ENCODE results near the gene REX1BD.
A peak's percentile ranks its signal among the peaks of the same experiment; 100 is the strongest.

The REX1BD gene

GRCh38 chr19:18603255-18603957 is 14.8 kb downstream of the REX1BD start:
- DNase-seq (ENCODE audit: low spot score) = peak; percentile 55

GRCh38 chr19:18603958-18604819 is 15.6 kb downstream of the REX1BD start:
- DNase-seq (ENCODE audit: low spot score) = no peak

DNA sequence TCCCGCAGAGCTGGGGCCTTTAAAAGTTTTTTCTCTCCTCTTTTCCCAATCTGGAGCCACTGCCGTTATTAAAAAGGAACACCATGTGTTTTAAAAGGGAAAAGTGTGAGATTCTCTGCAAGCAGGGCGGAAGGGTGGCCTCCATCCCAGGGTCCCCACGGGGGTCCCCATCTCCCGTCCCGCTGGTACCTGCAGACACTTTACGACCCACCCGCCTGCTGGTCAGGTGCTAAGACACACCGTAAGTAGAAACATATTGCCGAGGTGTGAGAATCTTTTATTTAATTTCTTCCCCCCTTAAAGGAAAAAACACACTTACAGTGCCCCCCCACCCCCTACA is 16.2 kb downstream of the REX1BD start:
- no peak for DNase-seq (ENCODE audit: low spot score)

GRCh38 chr19:18605196-18605545 is 16.6 kb downstream of the REX1BD start:
- DNase-seq (ENCODE audit: low spot score) = no peak

GRCh38 chr19:18605546-18606280 is 17.1 kb downstream of the REX1BD start:
- DNase-seq (ENCODE audit: low spot score) = no peak

GRCh38 chr19:18606281-18607225 is 18.0 kb downstream of the REX1BD start, which contains the start of gene CRLF1:
Gene CRLF1 (minus strand): TSS chr19:18606799. CDS start chr19:18606656, 143 bp downstream.
- DNase-seq (ENCODE audit: low spot score) = no peak

- no peak for DNase-seq (ENCODE audit: low spot score)
Measured at GRCh38 chr19:18607226-18608101, 18.9 kb downstream of the REX1BD start.

DNA sequence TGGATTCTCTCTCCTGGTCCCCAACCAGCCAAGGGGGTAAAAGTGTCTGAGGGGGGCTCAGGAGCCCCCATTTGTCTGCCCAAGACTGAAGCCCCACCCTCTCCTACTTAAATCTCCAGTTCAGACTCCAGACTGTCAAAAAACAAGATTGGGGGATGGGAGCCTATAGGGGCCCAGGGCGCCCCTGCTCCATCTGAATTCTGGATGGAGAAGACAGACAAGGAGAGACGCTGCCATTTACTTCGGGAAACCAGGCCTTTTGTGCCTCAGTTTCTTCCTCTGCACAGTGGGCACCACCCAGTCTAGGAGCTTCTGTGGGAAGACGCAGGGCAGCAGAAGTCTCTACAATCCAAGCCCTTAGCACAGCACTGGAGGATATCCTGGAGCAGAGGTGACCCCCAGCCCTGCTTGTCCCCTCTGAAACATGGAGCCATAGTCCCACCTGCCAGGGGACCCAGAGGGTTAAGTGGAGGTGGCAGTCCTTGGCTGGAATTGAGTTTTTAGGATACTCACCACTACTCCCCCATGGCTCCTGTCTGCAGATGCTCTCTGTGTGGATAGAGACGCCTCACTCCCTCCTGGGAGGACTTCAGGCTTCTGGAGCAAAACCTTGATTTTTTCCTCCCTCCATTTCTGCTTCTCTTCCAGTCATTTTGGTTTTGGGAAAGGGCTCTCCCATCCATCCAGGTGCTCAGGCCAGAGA is 19.7 kb downstream of the REX1BD start:
- no peak for DNase-seq (ENCODE audit: low spot score)

DNA sequence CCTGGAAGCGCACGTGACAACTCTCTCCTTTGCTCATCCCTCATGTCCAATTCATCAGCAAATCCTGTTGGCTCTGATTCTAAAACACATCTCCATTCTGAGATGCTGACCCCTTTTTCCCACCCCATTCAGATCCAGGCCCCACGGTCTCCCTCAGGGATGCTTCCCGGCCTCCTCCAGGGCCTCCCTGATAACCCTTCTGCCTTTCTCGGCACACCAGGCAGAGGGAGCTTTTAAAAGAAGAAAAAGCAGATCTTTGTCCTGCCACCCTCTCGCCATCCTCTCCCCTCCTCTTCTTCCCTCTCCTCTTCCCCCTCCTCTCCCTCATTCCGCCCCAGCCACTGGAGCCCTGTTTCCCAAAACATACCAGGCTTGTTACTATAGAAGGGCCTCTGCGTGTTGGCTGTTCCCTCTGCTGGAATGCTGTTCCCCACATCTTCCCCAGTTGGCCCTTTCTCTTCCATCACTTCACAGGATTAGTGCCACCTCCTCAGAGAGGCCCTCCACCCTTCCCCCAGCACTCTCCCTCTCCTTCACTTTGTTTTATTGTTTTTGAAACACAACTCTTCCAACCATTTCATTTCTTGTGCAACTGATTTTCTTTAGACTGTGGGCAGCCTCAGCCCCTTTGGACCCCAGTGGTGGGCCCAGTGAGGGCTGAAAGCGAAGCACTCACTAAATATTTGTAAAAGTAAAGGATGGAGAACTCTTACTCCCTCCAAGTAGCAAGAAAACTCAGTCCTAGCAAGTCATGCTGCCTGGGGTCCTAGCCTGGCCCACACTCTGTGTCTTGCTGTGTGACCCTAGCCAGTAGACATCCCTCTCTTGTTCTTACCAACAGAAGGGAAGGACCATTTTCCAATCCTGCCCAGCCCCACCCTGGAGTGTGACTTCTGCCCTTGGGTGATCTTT is 20.5 kb downstream of the REX1BD start:
- DNase-seq (ENCODE audit: low spot score) = no peak

DNA sequence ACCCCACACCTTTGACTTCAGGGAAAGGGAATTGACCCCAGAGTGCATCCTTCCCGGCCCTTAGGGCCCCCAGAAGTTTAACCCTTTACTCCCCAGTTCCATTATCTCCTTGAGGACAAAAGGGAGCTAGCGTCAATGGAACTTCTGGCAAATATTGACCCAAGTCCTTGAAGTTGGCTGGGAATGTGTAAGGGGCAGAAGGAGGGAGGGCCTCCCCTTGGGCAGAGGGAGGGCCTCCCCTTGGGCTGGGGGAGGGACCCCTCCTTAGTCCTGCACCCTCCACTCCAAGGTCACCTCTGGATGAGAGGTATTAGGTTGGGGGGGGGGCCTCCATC is 21.1 kb downstream of the REX1BD start:
- no peak for DNase-seq (ENCODE audit: low spot score)

GRCh38 chr19:18610245-18610555 is 21.6 kb downstream of the REX1BD start:
- DNase-seq (ENCODE audit: low spot score) = no peak

DNA sequence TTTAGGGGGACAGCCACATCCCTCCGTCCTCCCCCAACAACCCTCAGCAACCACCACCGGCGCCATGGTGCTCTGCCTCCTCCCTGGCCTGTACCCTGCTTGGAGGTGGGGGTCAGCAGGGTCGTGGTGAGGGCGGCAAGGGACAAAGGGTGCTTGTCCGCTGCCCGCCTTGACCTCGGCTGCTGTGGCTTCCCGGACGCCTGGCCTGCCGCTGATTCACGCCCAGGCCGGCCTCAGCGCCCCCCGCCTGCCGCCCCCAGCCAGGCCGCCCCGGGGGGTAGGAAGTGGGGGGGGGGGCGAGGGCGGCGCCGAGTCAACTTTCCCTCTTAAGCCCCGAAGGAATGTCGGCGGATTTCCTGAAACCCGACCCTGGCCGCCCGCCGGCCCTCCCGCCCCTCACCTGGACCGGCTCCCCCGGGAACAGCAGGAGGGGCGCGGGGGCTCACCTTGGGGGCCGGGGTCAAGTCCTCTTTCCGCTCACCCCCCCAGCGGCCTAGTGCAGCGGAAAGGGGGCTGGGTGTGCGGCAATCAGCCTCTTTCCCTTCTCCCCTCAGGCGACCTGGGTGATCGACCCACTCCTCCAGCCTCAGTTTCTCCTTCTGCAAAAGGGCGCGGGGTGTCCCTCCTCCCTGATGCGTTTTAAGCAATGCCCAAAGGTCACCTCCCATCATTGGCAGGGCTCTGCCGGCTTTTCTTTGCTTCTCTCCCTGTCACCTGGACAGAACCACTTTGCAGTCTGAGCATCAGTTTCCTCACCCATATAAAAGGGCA is 22.1 kb downstream of the REX1BD start:
- no peak for DNase-seq (ENCODE audit: low spot score)

DNA sequence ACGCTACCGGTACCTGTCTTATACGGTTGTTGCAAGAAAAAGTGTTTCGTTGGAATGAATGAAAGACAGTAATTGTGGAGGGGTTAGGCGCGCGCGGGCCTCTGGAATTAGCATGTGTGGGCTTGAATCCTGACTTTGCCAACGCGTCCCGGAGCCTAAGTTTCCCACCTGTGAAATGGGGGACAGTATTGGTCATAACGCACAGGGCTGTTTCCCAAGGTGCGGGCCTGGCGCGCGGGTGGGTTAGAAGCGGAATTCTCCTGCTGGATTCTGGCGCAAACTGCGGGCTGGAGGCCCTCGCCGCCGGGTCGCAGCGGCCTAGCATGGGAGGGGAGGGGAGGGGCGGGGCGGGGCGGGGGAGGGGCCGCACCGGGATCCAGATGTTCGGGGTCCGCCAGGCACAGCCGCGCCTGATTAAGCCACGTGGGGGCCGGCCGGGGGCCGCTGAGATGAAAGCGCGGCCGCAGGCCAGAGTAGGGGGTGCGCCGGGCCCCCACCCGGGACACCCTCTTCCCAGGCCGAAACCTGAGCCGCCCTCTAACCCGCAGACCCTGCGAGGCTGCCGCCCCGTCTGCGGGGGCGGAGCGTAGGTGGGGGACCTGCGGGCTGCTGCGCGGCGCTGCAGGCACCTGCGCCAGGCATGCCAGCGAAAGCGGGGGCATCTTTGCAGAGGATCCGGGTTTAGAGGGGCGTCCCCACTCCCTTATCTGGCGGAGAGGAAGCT is 22.9 kb downstream of the REX1BD start:
- DNase-seq (ENCODE audit: low spot score) = no peak

- DNase-seq (ENCODE audit: low spot score) = no peak
Measured at GRCh38 chr19:18612051-18612771, 23.6 kb downstream of the REX1BD start.

GRCh38 chr19:18612772-18613588 is 24.4 kb downstream of the REX1BD start, which contains the start of gene TMEM59L:
Gene TMEM59L (plus strand): TSS chr19:18612870. CDS start chr19:18612959, 89 bp downstream.
- DNase-seq (ENCODE audit: low spot score) = no peak

GRCh38 chr19:18613589-18614234 is 25.1 kb downstream of the REX1BD start:
- DNase-seq (ENCODE audit: low spot score) = no peak
